Testis (tissue), 3 donors: ENCODE data around the gene SDSL. TPM values are rescaled to one million over a fixed set of nuclear protein-coding genes. Genes with fewer than 3 reads are reported as not detected.

ENCODE experiments used
- DNase-seq: peaks from one replicate; pipeline ENCODE4 v3.0.0-alpha.2; 2019
- H3K27ac ChIP-seq, 2 donors: fragments of 200-600 bp; sonication (generic); one replicate each; pipeline ENCODE4 v1.5.1; 2019
- H3K27me3 ChIP-seq: fragments of 200-600 bp; sonication (generic); one replicate; pipeline ENCODE4 v1.5.1; 2019
- H3K36me3 ChIP-seq: fragments of 200-600 bp; sonication (generic); one replicate; pipeline ENCODE4 v1.5.1; 2017; ENCODE audit warnings: low read depth; ENCODE audit errors: missing control alignments
- H3K4me1 ChIP-seq: fragments of 200-600 bp; sonication (generic); one replicate; pipeline ENCODE4 v1.5.1; 2019
- H3K4me3 ChIP-seq, 2 donors: fragments of 200-600 bp; sonication (generic); one replicate each; pipeline ENCODE4 v1.5.1; 2017 to 2019
- H3K9me3 ChIP-seq: fragments of 200-600 bp; sonication (generic); one replicate; pipeline ENCODE4 v1.5.1; 2017
- CTCF ChIP-seq, 3 experiments: fragments of 450-650 bp in 2 of 3; fragments of 200-600 bp in 1 of 3; sonication (generic) in 1 of 3; IDR thresholded peaks; one replicate each; pipeline ENCODE4 v1.5.1; 2016 to 2019; ENCODE audit warnings: antibody characterized with exemption in 3 of 3, mild to moderate bottlenecking in 2 of 3, moderate library complexity in 1 of 3
- POLR2A ChIP-seq: fragments of 450-650 bp; IDR thresholded peaks from one replicate; pipeline ENCODE4 v1.6.1; 2017; ENCODE audit warnings: antibody characterized with exemption, mild to moderate bottlenecking, moderate library complexity
- WGBS, 2 donors: methylation state at CpG; one replicate each; pipeline ENCODE4 v1.1.5; 2018; 5-methylcytosine and 5-hydroxymethylcytosine counted together
- intact Hi-C: fragments of 100-400 bp; cut with DNase I; formaldehyde crosslinking; loops from one replicate; pipeline ENCODE4 v1.15.1; 2023; ENCODE audit warnings: low total_unique reads
- polyA plus RNA-seq: library from polyadenylated mRNA; stranded (reverse); fragments of 350-450 nt; fragmentation: Illumina TruSeq; extraction: RNeasy Lipid Tissue Mini Kit (QIAGEN cat#74804); gene quantifications from one replicate; pipeline ENCODE4 v1.2.3, GENCODE V29; 2014; ENCODE audit warnings: low read depth, low replicate concordance; ENCODE audit not compliant: insufficient read depth
- total RNA-seq, 2 donors: library from RNA; depleted of rRNA; stranded (reverse); fragments of >200 nt; gene quantifications; one replicate each; pipeline ENCODE4 v1.2.3, GENCODE V29; 2016

Gene SDSL
- total and polyA plus RNA-seq, 3 donors from 2014 or later: 15.9 to 25.2 (median 16.3) TPM

- DNase-seq: no peak
- peaks cover 4% of the 10 kb centered on the region for H3K4me1 ChIP-seq
- no peaks in the 10 kb centered on the region for H3K36me3 ChIP-seq
- intact Hi-C loops: no loop called here
- H3K27me3 ChIP-seq: no peaks in the 10 kb centered on the region
- H3K4me3 ChIP-seq: no peak overlapping the region
- 95 to 97% methylated on average over 6 of the region's 6 CpGs for WGBS, 2 donors
- TF ChIP-seq CTCF (IDR thresholded peaks at IDR 0.05) (no peak), POLR2A (no peak)
- H3K9me3 ChIP-seq: no peaks in the 10 kb centered on the region
- no peak overlapping the region for H3K27ac ChIP-seq
Observed at GRCh38 chr12:113385282-113385882, 36.8 kb upstream of the SDSL start.

- H3K27ac ChIP-seq: no peak overlapping the region
- intact Hi-C loops: no loop called here
- WGBS, 2 donors: 95 to 100% methylated on average over 5 to 12 of the region's 12 CpGs
- H3K36me3 ChIP-seq: no peaks in the 10 kb centered on the region
- H3K9me3 ChIP-seq: no peaks in the 10 kb centered on the region
- TF ChIP-seq CTCF (IDR thresholded peaks at IDR 0.05): no peak
- no peak for TF ChIP-seq POLR2A
- H3K4me1 ChIP-seq: no peaks in the 10 kb centered on the region
- no peaks in the 10 kb centered on the region for H3K27me3 ChIP-seq
- no peak overlapping the region for H3K4me3 ChIP-seq
- DNase-seq: no peak
Observed at GRCh38 chr12:113386866-113387566, 35.2 kb upstream of the SDSL start.

GRCh38 chr12:113387631-113388030 is 34.5 kb upstream of the SDSL start:
- intact Hi-C loops: no loop called here
- no peaks in the 10 kb centered on the region for H3K36me3 ChIP-seq
- no peak overlapping the region for H3K4me3 ChIP-seq
- no peak overlapping the region for H3K27ac ChIP-seq
- no peak for TF ChIP-seq CTCF (IDR thresholded peaks at IDR 0.05)
- TF ChIP-seq POLR2A: no peak
- no peaks in the 10 kb centered on the region for H3K27me3 ChIP-seq
- DNase-seq: no peak
- H3K9me3 ChIP-seq: no peaks in the 10 kb centered on the region
- no peaks in the 10 kb centered on the region for H3K4me1 ChIP-seq
- 89 to 97% methylated on average over 10 to 11 of the region's 11 CpGs for WGBS, 2 donors

- intact Hi-C loops: no loop called here
- no peaks in the 10 kb centered on the region for H3K36me3 ChIP-seq
Observed at GRCh38 chr12:113388351-113388750, 33.8 kb upstream of the SDSL start.

More at GRCh38 chr12:113388351-113388750, 33.8 kb upstream of the SDSL start:
- no peaks in the 10 kb centered on the region for H3K27me3 ChIP-seq
- H3K9me3 ChIP-seq: no peaks in the 10 kb centered on the region
- TF ChIP-seq CTCF (IDR thresholded peaks at IDR 0.05) (no peak), POLR2A (no peak)
- 89 to 90% methylated on average over 9 to 14 of the region's 14 CpGs for WGBS, 2 donors
- DNase-seq: no peak
- no peaks in the 10 kb centered on the region for H3K4me1 ChIP-seq
- no peak overlapping the region for H3K27ac ChIP-seq
- no peak overlapping the region for H3K4me3 ChIP-seq
